C4-2B (cell line): ENCODE results near the gene CSNK2A2.

Source experiments
- H3K27ac ChIP-seq: fragments of 450-650 bp; 2 replicates; pipeline ENCODE4 v1.5.1; 2017
- ZFX ChIP-seq: fragments of 450-650 bp; IDR thresholded peaks from 2 replicates; pipeline ENCODE4 v1.6.1; 2017
- TF ChIP-seq, protein P1 (sequence below): fragments of 450-650 bp; conservative IDR thresholded peaks from 2 replicates; pipeline ENCODE4 v1.5.1; 2017; ENCODE audit warnings: mild to moderate bottlenecking

The CSNK2A2 gene

DNA sequence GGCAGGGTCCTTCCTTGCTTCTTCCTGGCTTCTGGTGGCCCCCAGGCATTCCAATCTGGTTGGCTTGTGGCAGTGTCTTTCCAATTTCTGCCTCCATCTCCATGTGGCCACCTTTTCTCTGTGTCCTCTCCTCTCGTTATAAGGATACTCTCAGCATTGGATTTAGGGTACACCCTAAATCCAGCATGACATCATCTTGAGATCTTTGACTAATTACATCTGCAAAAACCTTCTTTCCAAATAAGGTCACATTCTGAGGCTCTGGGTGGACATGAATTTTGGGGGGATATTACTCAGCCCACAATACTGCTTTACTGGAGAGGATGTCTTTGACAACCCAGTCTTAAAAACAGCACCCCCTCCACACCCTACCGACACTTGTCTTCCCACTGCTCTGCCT lies 49.8 kb downstream of the CSNK2A2 start:
- no peak overlapping the region for H3K27ac ChIP-seq
- TF ChIP-seq ZFX: no peak
- TF ChIP-seq, protein P1, sequence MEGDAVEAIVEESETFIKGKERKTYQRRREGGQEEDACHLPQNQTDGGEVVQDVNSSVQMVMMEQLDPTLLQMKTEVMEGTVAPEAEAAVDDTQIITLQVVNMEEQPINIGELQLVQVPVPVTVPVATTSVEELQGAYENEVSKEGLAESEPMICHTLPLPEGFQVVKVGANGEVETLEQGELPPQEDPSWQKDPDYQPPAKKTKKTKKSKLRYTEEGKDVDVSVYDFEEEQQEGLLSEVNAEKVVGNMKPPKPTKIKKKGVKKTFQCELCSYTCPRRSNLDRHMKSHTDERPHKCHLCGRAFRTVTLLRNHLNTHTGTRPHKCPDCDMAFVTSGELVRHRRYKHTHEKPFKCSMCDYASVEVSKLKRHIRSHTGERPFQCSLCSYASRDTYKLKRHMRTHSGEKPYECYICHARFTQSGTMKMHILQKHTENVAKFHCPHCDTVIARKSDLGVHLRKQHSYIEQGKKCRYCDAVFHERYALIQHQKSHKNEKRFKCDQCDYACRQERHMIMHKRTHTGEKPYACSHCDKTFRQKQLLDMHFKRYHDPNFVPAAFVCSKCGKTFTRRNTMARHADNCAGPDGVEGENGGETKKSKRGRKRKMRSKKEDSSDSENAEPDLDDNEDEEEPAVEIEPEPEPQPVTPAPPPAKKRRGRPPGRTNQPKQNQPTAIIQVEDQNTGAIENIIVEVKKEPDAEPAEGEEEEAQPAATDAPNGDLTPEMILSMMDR: no peak

DNA sequence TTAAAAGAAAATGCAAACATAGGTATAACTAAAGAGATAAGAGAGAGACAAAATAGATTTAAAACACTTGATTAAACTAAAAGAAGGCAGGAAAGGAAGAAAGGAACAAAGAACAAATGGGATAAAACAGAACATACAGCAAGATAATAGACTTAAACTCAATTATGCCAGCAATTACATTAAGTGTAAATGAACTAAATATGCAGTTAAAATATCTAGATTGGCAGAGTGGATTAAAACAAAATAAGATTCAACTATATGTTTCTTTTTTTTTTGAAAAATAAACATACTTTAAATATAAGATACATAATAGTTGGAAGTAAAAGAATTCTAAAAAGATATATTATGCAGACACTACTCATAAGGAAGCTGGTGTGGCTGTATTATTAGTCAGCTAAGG lies 59.1 kb downstream of the CSNK2A2 start:
- H3K27ac ChIP-seq: no peak overlapping the region
- TF ChIP-seq ZFX: no peak
- TF ChIP-seq, protein P1: no peak

DNA sequence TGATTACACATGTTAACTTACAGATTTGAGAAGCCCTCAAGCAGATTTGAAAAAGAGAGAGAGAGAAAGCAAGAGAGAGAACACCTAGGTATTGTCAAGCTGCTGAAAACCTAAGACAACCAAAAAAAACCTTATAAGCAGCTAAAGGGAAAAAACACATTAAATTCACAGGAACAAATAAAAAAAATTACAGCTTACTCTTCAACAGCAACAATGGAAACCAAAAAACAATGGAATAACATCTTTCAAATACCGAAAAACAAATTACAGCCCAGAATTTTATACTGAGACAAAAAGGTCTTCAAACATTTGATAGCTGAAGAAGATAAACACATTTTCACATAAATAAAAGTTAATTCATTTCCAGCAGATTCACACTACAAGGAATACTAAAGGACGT lies 60.3 kb downstream of the CSNK2A2 start:
- H3K27ac ChIP-seq: no peak overlapping the region
- TF ChIP-seq ZFX: no peak
- TF ChIP-seq, protein P1: no peak

DNA sequence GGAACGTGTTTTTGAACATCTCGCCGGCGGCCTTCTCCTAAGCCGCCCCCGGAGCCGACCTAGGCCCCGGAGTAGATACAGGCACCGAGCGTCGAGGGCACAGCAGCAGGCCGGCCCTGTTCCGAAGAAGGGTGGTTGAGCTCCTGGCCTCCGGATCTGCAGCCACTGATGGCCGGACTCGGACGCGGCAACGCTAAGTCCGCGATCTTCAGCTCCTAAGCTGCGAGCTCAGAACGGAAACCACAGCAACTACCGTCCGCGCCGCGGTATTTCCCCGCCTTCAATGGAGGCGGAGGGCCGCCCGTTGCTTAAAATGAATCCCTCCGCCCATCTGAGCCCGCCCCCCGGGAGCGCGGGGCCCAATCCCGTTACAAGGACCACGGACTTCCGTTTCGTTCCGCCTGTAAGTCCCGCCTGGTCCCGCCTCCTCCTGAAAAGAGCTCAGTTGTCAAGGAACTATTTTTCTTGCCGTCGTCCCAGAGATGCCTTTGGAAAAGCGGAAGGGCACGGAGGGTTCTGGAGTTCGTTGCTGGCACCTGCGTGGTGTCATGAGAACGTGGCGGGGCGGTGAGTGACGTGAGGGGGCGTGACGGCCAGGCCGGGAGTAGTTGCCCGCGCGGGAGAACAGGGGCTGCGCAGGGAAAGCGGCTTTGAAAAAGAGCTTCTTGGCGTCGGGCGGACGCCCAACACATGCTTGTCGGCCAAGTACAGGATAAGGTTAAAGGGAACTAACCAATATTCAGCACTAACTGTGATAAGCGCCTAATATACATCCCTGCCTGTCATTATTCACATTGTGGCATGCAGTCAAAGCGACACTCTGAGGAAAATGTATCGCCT lies 68.6 kb downstream of the CSNK2A2 start, which contains the start of gene CFAP20:
Gene CFAP20 (minus strand): TSS at position 285 of the 840 bp plus-strand sequence. CDS start 266 bp downstream, at position 19.
- TF ChIP-seq ZFX: peak; percentile 75
- TF ChIP-seq, protein P1: no peak
- peak within 1 kb of the TSS; percentile 86 for H3K27ac ChIP-seq

DNA sequence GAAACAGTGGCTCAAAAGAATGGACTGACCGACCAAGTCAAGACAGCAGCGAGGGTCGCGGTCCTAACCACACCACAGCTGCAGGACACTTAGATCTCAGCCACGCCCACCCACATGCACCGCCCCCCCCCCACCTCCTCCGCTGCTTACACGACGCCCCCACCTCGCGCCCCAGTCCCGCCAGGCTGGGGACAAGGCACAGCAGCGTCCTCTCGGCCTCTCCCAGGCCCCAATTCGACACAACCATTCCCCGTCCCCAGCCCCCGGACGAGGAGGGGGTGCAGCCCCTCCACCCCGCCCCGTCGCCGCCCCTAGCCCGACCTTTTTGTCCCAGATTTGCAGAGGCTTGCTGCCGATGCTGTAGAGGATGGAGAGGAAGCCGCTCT lies 69.2 kb downstream of the CSNK2A2 start:
- H3K27ac ChIP-seq: peak overlapping the region; percentile 86
- TF ChIP-seq, protein P1: no peak
- TF ChIP-seq ZFX: no peak

DNA sequence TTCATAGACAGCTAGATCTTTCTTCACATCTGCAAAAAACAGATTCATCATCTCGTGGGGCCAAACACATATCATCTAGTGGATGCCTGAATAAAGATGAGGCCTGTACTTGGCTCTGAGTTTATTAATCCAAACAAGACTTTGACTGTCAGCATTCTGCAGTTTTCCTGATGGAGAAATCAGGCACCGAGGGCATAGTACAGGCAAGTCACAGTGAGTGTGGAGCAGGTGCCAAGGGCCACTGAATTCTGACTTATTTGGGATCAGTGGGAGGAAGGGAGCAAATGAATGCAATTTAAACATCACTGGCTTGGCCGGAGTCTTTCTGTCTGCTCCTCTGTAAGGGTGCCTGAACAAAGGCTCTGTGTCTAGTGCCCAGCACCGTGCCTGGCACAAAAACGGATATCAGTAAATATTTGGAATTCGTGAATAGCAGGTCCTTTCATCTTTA lies 69.7 kb downstream of the CSNK2A2 start:
- peak overlapping the region; percentile 86 for H3K27ac ChIP-seq
- TF ChIP-seq, protein P1: no peak
- TF ChIP-seq ZFX: no peak

DNA sequence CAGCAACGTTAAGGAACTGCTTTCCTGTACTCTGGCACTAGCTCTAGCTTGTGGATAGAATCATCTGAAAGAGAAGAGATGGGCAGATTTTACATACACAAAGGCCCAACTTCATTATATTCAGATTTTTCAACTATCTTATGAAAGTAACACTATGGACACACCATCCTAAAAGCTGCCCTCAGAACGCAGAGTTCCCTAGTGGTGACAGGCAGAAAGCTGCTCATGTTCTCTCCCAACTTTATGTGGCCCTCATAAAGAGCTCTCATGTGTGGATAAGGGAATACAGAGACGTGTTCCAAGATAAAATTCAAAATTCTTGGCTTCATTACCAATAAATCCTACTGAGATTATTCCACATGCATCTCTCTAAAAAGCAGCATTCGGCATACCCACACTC lies 70.3 kb downstream of the CSNK2A2 start:
- TF ChIP-seq ZFX: no peak
- TF ChIP-seq, protein P1: no peak
- H3K27ac ChIP-seq: no peak overlapping the region
